ENCODE data around the gene LPP.

LPP gene

GRCh38 chr3:188342991-188343732 is 189.2 kb downstream of the LPP start:
- no peak for DNase-seq

- DNase-seq = no peak
Measured at GRCh38 chr3:188343894-188344293, 189.9 kb downstream of the LPP start.

GRCh38 chr3:188345223-188345622 is 191.3 kb downstream of the LPP start:
- no peak for DNase-seq

DNA sequence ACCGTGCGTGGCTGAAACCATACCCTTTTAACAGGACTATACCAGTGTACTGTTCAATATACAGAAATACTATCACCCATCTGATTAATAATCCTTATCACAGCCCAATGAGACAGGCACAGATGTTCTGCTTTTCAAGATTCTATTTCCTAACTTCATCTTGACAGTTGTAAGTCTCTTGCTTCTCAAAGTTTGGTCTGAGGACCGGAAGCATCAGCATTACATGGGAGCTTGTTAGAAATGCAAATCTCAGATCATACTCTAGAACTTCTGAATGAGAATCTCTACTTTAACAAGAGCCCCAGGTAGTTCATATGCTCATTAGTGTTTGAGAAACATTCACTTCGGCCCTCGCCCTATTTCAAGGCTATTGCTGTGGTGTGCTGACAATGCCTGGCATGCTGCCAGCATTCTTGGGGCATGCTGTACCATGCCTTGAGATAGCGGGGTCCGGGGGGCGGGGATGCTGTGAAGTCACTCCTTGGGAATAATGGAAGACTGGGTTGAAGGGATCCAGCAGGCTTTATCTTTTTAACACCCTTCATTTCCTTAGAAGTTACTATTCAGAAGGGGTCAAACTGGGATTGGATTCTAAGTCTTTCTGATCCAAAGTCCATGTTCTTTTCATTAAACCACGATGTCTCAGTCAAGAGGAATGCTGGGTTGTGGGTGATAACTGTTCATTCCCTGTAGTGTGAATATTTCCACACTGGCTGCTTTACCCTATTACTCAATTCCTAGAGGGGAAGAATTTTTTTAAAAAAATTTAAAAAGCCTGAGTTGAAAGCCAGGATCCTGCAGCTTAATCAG is 194.7 kb downstream of the LPP start:
- no peak for DNase-seq

DNA sequence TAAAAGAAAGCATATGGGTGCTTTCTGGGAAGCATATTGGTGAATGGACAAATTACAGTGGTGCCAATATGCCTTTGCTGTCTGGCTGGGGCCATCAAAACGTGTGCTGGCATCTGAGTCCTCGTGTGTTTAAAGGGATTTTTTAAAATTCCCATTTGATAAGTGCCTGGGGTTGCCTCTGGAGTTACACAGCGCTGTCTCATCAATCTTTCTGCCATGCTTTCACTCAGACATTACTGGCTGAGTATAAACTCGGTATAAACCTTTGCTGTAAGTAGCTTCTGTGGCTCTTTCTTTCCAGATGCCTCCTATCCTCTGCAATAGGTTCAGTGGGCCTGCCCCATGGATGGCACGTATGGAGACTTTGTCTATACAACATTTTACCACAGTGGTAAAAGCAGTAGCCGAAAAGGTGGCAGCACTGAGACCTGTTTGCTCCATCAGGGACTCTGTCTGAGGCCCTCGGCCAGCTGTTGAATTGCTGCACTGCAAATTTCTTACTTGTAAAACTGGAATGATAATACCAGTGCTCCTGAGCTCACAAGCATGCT is 195.5 kb downstream of the LPP start:
- no peak for DNase-seq

GRCh38 chr3:188349933-188350332 is 196.0 kb downstream of the LPP start:
- DNase-seq = no peak

- no peak for DNase-seq
Measured at GRCh38 chr3:188350961-188351360, 197.0 kb downstream of the LPP start.

GRCh38 chr3:188351648-188352047 is 197.7 kb downstream of the LPP start:
- no peak for DNase-seq

DNA sequence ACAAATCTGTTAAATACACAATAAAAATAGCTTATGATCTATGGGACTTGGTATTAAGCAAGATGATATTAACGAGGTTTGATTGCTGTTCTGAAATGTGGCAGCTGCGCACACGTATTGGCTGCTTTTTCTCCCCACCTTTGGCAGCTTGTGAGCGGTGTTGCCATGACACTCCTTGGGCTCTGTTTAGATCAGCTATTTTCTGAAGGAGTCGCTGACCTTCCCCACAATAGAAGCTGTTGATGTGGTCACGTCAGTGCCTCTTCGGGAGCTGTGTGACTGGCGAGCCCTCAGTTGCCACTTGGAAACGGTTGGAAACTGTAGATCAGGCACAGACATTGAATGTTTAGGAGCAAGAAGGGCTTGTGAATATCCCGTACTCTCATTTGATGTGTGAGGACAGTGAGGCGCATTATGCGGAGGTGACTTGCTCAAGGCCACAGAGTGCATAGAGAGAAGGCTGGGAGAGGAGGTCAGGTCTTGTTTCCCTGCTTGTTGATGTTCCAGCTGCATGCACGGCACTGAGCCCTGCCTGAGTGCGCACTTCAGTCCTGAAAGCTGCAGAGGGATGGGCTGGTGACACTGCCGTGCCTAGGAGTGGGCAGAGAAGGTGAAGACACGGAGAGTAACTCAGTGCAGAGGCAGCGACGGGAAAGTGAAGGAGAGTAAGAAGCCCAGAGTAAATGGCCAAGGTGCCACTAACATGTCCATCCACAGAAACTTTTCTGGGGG is 198.4 kb downstream of the LPP start:
- no peak for DNase-seq

DNA sequence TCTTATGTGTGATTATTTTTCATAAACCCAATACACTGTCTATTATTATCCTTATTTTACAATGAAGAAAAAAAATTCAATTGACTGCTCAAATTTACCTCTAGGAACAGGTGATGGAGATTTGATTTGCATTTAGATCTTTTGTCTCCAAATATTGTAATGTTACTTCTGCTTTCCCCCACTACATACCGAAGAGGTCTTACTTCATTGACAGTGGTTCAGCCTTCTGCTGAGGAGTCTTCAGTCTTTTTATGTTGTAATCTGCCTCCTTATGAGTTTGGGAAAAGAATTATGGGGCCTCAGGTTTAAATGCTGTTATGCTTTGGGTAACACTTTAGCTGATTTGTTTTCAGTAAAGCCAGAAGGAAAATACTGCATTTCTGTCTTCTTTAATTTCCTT is 199.5 kb downstream of the LPP start:
- no peak for DNase-seq

DNA sequence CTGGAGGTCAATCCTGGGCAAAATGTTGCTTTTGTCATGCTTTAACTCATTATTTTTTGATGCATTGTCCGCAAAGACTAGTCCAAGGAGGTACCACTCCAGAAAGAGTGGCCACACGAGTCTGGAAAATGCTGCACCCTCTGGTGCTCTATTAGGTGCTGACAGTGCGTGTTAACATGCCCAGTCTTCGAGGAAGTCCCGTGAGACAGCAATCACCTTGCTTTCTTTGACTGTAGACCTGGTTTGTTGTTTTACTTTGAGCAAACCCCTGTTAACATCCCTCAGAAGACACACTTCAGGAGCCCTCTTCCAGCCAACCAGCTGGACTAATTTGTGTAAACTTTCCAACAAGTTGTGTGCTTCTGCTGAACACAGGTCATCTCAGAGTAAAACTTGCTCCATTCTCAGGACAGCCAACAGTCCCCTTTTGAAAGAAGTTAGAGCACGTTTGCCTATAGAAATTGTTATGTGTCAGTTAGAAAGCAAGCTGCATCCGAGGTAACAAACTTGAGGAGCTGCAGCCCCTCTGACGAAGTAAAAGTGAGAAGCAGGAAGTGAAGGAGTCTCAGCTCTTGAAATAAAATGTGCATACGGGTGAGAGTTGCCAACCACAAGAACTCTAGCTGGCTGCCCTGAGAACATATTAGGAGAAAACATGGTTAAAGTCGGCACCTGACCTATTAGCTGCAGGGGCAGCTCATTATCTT is 205.0 kb downstream of the LPP start:
- DNase-seq = no peak

DNA sequence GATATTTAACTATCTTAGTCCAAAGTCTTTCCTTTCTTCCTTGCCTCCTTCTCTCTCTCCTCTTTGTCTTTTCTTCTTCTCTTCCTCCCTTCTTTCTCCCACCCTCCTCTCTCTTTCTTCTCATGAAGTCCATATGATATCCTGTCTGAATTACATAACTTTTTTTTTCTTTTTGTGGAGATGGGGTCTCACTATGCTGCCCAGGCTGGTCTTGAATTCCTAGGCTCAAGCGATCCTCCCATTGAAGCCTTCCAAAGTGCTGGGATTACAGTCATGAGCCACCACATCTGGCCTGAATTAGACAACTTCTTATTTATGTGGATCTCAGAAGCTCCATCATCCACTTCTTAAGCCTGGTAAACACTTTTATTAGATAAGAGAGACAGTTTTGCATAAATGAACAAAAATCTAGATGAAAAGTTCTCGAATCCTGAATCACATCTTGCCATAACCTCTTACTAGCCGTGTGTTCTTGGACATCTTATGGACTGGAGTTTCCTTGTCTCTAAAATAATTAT is 206.5 kb downstream of the LPP start:
- DNase-seq = no peak

DNA sequence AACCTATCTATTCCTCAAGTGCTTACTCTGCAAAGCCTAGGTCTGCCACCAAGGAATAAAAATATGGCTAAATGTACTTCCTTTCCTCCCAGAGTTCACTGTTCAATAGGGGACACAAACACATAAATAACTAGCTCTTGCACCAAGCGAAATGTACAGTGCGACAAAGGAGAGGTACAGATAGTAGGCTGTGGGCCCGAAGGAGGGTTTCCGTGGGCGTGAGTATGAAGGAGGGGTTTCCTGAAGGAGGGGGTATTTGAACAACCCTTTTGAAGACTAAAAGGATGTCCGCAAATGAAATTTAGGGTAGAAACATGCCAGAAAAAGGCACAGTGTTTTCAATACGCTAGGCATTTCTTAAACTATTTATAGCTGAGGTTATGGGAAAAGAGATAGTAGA is 207.9 kb downstream of the LPP start:
- no peak for DNase-seq

- no peak for DNase-seq
Measured at GRCh38 chr3:188362405-188362831, 208.5 kb downstream of the LPP start.

- DNase-seq = no peak
Measured at GRCh38 chr3:188365184-188365583, 211.2 kb downstream of the LPP start.

GRCh38 chr3:188365988-188366698 is 212.2 kb downstream of the LPP start:
- DNase-seq = no peak

- no peak for DNase-seq
Measured at GRCh38 chr3:188367678-188368077, 213.7 kb downstream of the LPP start.

GRCh38 chr3:188369526-188369925 is 215.6 kb downstream of the LPP start:
- DNase-seq = no peak

DNA sequence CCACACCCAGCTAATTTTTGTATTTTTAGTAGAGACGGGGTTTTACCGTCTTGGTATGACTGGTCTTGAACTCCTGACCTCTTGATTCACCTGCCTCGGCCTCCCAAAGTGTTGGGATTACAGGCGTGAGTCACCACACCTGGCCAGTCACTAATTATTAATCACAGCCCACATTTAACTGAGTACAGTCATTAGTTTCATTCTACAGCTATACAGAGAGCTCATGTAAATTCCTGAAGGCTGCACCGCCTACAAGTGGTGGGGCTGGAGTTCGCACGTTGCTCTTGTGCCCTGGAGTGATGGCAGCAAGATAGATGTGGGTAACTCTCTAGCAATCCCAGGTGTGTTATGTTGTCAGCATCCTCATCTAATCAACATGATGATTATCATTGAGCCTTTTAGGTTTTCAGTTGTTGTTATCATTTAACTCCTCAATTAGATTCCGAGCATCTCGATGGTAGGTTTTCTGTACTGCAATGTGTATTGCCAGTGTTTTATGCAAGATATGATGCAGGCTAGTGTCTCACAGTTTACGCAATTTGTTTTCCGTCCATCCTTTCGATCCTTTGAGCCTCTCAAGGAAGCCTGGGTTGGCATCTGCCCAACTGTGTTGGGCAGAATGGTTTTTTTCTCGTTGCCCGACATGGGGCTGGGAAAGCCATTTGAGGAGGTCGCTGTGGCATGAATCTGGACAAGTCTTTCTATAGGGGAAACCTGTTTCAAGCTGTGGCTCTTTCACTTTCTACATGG is 216.3 kb downstream of the LPP start:
- no peak for DNase-seq

GRCh38 chr3:188378786-188379185 is 224.8 kb downstream of the LPP start:
- DNase-seq = no peak

GRCh38 chr3:188380252-188380651 is 226.3 kb downstream of the LPP start:
- DNase-seq = no peak

All from stimulated activated CD4-positive, alpha-beta T cell treated with anti-CD3 and anti-CD28 coated beads, Interleukin-2, amount 100 ng/mL, for 48 hours (primary cell).